GM12801 (cell line): ENCODE measurements around the gene HPCA.

Source experiments
- TF ChIP-seq, protein P1 (sequence below): IDR thresholded peaks from one replicate; pipeline ENCODE4 v1.5.1; 2011; ENCODE audit warnings: control low read depth; ENCODE audit not compliant: insufficient read length; ENCODE audit errors: extremely low read depth

HPCA gene

GRCh38 chr1:32888134-32888533, 1.8 kb downstream of the HPCA start:
- TF ChIP-seq, protein P1, sequence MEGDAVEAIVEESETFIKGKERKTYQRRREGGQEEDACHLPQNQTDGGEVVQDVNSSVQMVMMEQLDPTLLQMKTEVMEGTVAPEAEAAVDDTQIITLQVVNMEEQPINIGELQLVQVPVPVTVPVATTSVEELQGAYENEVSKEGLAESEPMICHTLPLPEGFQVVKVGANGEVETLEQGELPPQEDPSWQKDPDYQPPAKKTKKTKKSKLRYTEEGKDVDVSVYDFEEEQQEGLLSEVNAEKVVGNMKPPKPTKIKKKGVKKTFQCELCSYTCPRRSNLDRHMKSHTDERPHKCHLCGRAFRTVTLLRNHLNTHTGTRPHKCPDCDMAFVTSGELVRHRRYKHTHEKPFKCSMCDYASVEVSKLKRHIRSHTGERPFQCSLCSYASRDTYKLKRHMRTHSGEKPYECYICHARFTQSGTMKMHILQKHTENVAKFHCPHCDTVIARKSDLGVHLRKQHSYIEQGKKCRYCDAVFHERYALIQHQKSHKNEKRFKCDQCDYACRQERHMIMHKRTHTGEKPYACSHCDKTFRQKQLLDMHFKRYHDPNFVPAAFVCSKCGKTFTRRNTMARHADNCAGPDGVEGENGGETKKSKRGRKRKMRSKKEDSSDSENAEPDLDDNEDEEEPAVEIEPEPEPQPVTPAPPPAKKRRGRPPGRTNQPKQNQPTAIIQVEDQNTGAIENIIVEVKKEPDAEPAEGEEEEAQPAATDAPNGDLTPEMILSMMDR = no peak

- TF ChIP-seq, protein P1 = no peak
These were observed 2.6 kb downstream of the HPCA start for GRCh38 chr1:32888677-32889420.

GRCh38 chr1:32889731-32890278, 3.5 kb downstream of the HPCA start:
- TF ChIP-seq, protein P1 = no peak

- TF ChIP-seq, protein P1 = no peak
These were observed 4.4 kb downstream of the HPCA start for GRCh38 chr1:32890516-32891240.

- TF ChIP-seq, protein P1 = no peak
These were observed 4.9 kb downstream of the HPCA start for GRCh38 chr1:32891241-32891570.

DNA sequence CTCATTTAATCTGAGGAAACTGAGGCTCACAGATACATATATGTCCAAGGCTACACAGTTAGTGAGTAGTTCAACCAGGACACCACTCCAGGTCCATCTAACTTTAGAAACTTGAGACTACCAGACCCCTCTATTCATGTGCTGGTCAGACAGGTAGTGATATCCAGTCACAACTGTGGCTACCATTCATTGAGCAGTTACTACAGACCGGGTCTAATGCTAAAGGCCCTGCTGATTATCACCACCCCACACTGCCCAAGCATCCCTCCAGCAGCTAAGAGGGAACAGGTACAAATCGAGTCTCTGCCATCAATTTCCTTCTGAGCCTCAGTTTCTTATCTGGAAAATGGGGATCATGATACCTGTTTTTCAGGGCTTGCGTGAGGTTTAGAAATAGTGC, 5.3 kb downstream of the HPCA start:
- TF ChIP-seq, protein P1 = no peak

DNA sequence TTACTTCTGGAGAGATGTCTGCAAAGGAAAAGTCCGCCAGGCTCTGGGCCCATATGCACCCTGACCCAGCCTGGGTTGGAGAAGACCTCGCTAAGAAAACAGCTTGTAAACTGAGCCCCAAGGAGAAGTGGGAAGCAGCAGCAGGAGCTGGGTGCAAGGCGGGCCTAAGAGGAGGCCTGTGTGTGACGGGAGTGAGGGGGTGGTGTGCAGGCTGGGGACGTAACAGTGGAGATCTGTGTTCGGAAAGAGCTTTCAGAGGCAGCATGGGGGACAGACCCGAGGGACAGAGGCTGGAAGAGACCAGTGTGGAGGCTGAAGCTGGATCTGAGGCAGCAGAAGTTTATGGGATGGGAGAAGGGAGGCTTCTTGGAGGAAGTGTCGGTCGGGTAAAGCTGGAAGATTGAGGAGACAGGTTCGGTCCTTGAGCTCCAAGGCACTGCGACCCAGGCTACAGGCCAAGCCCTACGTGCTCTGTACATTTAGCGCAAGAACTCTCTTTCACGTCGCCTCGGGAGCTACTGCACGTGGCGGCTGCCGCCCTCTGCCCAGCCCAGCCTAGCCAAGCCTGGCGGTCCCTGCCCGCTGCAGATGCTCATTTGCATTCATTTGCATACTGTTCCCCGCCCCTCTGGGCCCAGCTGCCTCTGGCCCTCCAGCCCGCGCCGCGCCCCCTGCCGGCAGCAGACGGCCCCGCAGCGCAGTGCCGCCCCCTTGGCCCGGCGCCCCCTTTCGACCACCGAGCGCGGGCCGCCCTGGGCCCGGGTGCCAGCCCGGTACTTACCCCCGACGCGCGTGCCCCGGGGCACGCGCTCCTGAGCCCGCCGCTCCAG, 6.3 kb downstream of the HPCA start:
- TF ChIP-seq, protein P1 = no peak
